Measurements from ENCODE around the gene COMMD3. TPM values are rescaled to one million over a fixed set of nuclear protein-coding genes. Genes with fewer than 3 reads are reported as not detected.
"Not testable (repeated sequence)": the region's sequence is repeated elsewhere in the genome, so short reads cannot be mapped to it uniquely, and the experiment has no call there.

Gene COMMD3
- total RNA-seq, 2 donors from 2014 or later = 38.4 to 50.0 TPM

DNA sequence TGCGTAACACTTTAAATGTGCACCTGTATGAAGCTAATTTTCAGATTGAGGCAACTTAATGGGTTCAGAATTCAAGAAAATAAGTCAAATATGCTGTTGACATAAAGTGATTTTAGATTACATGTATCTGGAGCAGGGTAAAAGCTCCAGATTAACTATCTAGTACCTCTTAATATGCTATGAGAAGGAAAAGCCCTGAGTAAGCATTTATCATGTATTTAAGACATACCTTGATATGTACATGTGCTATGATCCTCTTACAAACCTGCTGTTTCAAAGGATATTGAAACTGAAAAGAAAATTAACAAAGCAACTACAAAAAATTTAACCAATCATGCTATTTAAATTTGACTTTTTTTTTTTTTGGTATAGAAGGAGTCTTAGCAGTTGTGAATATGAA is 33.6 kb downstream of the COMMD3 start:
- DNase-seq = no peak
- intact Hi-C loops (cut with DNase I, micrococcal nuclease) = no loop called here
- ATAC-seq = no peak

DNA sequence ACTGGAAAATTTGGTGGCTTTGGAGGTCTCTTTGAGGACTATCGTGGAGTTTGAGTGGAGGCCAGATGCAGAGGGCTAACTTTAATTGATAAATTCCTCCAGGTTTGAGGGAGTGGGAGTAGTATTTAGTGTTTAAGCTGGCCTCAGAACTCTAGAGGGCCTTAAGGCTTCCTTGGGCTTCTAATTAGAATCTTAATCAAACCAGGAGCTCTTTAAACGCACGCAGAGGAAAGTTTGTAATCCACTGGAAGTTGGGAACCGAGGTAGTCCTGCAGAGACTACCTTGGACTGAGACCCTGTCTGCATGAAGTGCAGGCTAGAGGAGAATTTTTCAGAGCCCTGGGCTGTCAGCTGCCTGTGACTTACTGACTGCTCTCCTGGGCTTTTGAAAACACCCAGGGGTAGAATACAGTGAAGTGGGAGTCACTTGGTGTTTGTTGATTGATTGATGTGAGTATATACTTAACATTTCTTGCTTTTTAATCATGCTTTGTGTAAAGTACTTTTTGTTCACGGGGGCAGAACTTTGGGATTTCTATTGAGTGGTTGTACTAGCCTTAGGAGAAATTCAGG is 35.0 kb downstream of the COMMD3 start:
- ATAC-seq = no peak
- no peak for DNase-seq
- intact Hi-C loops (cut with DNase I, micrococcal nuclease) = no loop called here

- no peak for ATAC-seq
- intact Hi-C loops (cut with DNase I, micrococcal nuclease) = no loop called here
Measured at GRCh38 chr10:22356324-22356873, 40.2 kb downstream of the COMMD3 start.

DNA sequence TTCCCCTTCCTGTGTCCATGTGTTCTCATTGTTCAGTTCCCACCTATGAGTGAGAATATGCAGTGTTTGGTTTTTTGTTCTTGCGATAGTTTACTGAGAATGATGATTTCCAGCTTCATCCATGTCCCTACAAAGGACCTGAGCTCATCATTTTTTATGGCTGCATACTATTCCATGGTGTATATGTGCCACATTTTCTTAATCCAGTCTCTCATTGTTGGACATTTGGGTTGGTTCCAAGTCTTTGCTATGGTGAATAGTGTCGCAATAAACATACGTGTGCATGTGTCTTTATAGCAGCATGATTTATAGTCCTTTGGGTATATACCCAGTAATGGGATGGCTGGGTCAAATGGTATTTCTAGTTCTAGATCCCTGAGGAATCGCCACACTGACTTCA is 41.6 kb downstream of the COMMD3 start:
- DNase-seq; intact Hi-C loops (cut with DNase I, micrococcal nuclease); ATAC-seq: not testable (repeated sequence)

More at GRCh38 chr10:22356324-22356873, 40.2 kb downstream of the COMMD3 start:
- no peak for DNase-seq

- intact Hi-C loops (cut with DNase I, micrococcal nuclease) = no loop called here
- ATAC-seq = no peak
Measured at GRCh38 chr10:22363305-22363704, 47.1 kb downstream of the COMMD3 start.

GRCh38 chr10:22364407-22365140 is 48.4 kb downstream of the COMMD3 start:
- intact Hi-C loops (cut with DNase I, micrococcal nuclease) = no loop called here
- no peak for DNase-seq
- ATAC-seq = no peak

More at GRCh38 chr10:22363305-22363704, 47.1 kb downstream of the COMMD3 start:
- no peak for DNase-seq

DNA sequence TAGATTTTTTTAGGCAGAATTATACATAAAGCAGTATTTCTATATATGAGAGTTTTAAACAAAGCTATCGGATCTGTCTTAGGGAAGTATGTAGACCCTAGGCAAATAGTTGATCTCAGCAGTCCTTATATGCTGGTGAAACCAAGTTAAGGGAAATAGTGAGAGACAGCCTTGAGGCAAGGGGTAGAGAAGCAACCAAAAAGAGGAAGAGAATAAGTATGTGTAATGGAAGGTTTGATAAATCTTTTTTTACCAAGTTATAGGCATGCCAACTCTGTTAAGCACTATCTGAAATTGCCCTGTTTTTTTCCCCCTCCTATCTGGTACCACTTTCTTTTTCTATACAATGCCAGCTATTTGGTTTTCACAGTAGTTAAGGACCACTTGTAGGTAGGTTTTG is 49.0 kb downstream of the COMMD3 start:
- no peak for DNase-seq
- no peak for ATAC-seq
- intact Hi-C loops (cut with DNase I, micrococcal nuclease) = no loop called here

DNA sequence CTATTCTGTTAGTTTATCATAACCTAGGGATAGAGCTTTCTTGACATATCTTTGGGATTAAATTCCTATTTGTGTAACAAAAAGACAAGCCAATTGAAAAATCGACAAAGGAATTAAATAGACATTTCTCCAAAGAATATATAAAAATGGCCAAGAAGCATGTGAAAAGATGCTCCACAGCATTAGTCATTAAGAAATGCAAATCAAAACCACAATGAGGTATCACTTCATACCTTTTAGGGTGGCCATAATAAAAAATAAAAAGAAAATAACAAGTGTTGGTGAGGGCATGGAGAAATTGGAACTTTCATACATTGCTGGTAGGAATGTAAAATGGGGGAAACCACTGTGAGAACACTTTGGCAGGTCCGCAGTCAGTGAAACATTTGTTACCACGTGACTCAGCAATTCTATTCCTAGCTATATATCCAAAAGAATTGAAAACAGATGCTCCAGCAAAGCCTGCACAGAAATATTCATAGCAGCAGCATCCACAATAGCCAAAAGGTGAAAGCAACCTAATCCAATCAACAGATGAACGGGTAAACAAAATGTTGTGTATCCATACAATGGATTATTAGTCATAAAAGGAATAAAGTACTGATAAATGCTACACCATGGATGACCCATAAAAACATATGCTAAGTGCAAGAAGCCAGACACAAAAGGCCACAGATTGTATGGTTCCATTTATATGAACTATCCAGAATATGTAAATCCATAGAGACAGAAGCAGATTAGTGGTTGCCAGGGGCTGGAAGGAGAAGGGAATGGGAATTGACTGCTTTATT is 49.7 kb downstream of the COMMD3 start:
- intact Hi-C loops (cut with DNase I, micrococcal nuclease) = no loop called here
- ATAC-seq (no peak), DNase-seq (no peak)

DNA sequence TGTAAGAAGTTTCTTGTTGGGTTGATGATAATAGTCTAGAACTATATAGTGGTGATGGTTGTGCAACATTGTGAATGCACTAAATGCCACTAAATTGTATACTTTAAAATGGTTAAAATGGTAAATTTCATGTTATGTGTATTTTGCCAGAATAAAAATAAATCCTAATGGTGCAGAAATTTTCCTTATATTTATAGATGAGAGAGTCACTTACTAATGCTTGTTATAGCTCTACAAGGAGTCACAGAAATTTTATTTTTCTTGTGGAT is 50.2 kb downstream of the COMMD3 start:
- DNase-seq (no peak), ATAC-seq (no peak)
- intact Hi-C loops (cut with DNase I, micrococcal nuclease) = no loop called here

GRCh38 chr10:22366771-22367170 is 50.6 kb downstream of the COMMD3 start:
- intact Hi-C loops (cut with DNase I, micrococcal nuclease) = no loop called here
- no peak for ATAC-seq
- no peak for DNase-seq

GRCh38 chr10:22367471-22367870 is 51.3 kb downstream of the COMMD3 start:
- DNase-seq (no peak), ATAC-seq (no peak)
- intact Hi-C loops (cut with DNase I, micrococcal nuclease) = no loop called here

DNA sequence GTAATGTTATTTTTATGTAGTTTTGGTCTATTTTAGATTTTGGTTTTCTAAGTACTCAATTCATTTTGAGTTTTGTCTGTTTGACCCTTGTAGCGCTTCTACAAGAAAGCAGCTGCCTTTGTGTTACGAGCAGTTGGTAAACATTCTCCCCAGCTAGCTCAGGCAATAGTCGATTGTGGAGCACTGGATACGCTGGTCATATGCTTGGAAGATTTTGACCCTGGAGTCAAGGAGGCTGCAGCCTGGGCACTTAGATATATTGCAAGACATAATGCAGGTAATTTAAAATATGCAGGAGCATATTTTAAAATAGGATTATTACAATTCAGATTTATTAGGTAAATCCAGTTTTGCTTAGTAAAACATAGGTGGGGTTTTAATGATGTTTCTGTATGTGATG is 52.2 kb downstream of the COMMD3 start:
- no peak for ATAC-seq
- DNase-seq = no peak
- intact Hi-C loops (cut with DNase I, micrococcal nuclease) = no loop called here

GRCh38 chr10:22368981-22369380 is 52.8 kb downstream of the COMMD3 start:
- intact Hi-C loops (cut with DNase I, micrococcal nuclease) = no loop called here
- ATAC-seq = no peak
- DNase-seq = no peak

GRCh38 chr10:22369434-22370072 is 53.4 kb downstream of the COMMD3 start:
- DNase-seq = no peak
- intact Hi-C loops (cut with DNase I, micrococcal nuclease) = no loop called here
- no peak for ATAC-seq

Other genes with a start within 250 kb of the COMMD3 start
- not detected for gene EBLN1, start 98.4 kb upstream of the COMMD3 start, total RNA-seq
- gene BMI1, start 4.7 kb downstream of the COMMD3 start, total RNA-seq = 10 to 100 TPM; 19.7 to 29.6 TPM
- not detected for gene SPAG6, start 29.1 kb downstream of the COMMD3 start, total RNA-seq

Data from left colon (tissue), 2 donors.